HepG2 (cell line): ENCODE measurements around the gene UTP15. TPM values are rescaled to one million over a fixed set of nuclear protein-coding genes. Genes with fewer than 3 reads are reported as not detected.

Source experiments
- CC2D1A ChIP-seq: sonication (generic); formaldehyde crosslinking; IDR thresholded peaks from 2 replicates; pipeline ENCODE4 v1.8.1; 2023; ENCODE audit warnings: mild to moderate bottlenecking, missing genetic modification reagents
- FOXM1 ChIP-seq: sonication (generic); formaldehyde crosslinking; IDR thresholded peaks from 2 replicates; pipeline ENCODE4 v1.5.0; 2020; ENCODE audit warnings: missing genetic modification reagents
- HNRNPLL ChIP-seq: fragments of 200-400 bp; formaldehyde crosslinking; IDR thresholded peaks from 2 replicates; pipeline ENCODE4 v1.6.1; 2017; ENCODE audit warnings: mild to moderate bottlenecking, low read depth, low read length; ENCODE audit not compliant: poor library complexity, severe bottlenecking
- HOXD1 ChIP-seq: sonication (generic); formaldehyde crosslinking; IDR thresholded peaks from 2 replicates; pipeline ENCODE4 v1.5.0; 2020; ENCODE audit warnings: missing genetic modification reagents
- NPAS2 ChIP-seq: sonication (generic); formaldehyde crosslinking; IDR thresholded peaks from 2 replicates; pipeline ENCODE4 v1.8.0; 2022; ENCODE audit warnings: mild to moderate bottlenecking, missing genetic modification reagents, borderline replicate concordance
- SNAPC5 ChIP-seq: sonication (generic); formaldehyde crosslinking; IDR thresholded peaks from 2 replicates; pipeline ENCODE4 v1.8.1; 2023; ENCODE audit warnings: mild to moderate bottlenecking, missing genetic modification reagents, borderline replicate concordance
- SNRNP70 ChIP-seq: fragments of 200-400 bp; formaldehyde crosslinking; IDR thresholded peaks from 2 replicates; pipeline ENCODE4 v1.6.1; 2017; ENCODE audit warnings: mild to moderate bottlenecking, low read depth, low read length, moderate library complexity
- ZNF121 ChIP-seq: sonication (generic); formaldehyde crosslinking; IDR thresholded peaks from 2 replicates; pipeline ENCODE4 v1.5.0; 2020; ENCODE audit warnings: mild to moderate bottlenecking, missing genetic modification reagents
- ZNF784 ChIP-seq: sonication (generic); formaldehyde crosslinking; IDR thresholded peaks from 2 replicates; pipeline ENCODE4 v1.5.1; 2020; ENCODE audit warnings: missing genetic modification reagents, mild to moderate bottlenecking, borderline replicate concordance
- ZNF800 ChIP-seq: sonication (generic); formaldehyde crosslinking; IDR thresholded peaks from 2 replicates; pipeline ENCODE4 v1.4.0; 2020; ENCODE audit warnings: missing genetic modification reagents
- ZNF879 ChIP-seq: sonication (generic); formaldehyde crosslinking; IDR thresholded peaks from 2 replicates; pipeline ENCODE4 v1.8.1; 2023; ENCODE audit warnings: missing genetic modification reagents
- polyA plus RNA-seq, 8 experiments: library from polyadenylated mRNA; depleted of rRNA in 3 of 8; stranded (reverse) in 7 of 8; unstranded in 1 of 8; fragments of >200 nt; fragmentation: Illumina TruSeq in 4 of 8; extraction: Trizol in 4 of 8; gene quantifications; 2 replicates each; pipeline versions ENCODE4 v1.2.1 to v1.2.3, GENCODE V29; 2011 to 2016; ENCODE audit warnings: low read depth in 4 of 8, missing spikeins in 1 of 8, mixed read lengths in 1 of 8; ENCODE audit not compliant: insufficient read depth in 1 of 8
- total RNA-seq, 5 experiments: library from RNA; depleted of rRNA; stranded (reverse); fragments of >200 nt; fragmentation: Illumina TruSeq; extraction: Trizol; gene quantifications; 2 replicates each; pipeline ENCODE4 v1.2.3, GENCODE V29; 2016; ENCODE audit warnings: low read depth in 1 of 5
- TF ChIP-seq, protein P1 (sequence below): sonication (generic); formaldehyde crosslinking; IDR thresholded peaks from 2 replicates; pipeline ENCODE4 v1.9.0; 2021; ENCODE audit warnings: mild to moderate bottlenecking, missing genetic modification reagents
- TF ChIP-seq, protein P2 (sequence below): sonication (generic); formaldehyde crosslinking; IDR thresholded peaks from 2 replicates; pipeline ENCODE4 v1.4.0; 2020; ENCODE audit warnings: missing genetic modification reagents, borderline replicate concordance
- TF ChIP-seq, protein P3 (sequence below): sonication (generic); formaldehyde crosslinking; IDR thresholded peaks from 2 replicates; pipeline ENCODE4 v1.9.0; 2022; ENCODE audit warnings: low read depth, missing genetic modification reagents

Gene UTP15
- total and polyA plus RNA-seq, 2 of the 13 experiments (the other 11 are each of a cell fraction or from before 2014, with no cell fraction given) = 7.3 to 35.8 TPM

DNA sequence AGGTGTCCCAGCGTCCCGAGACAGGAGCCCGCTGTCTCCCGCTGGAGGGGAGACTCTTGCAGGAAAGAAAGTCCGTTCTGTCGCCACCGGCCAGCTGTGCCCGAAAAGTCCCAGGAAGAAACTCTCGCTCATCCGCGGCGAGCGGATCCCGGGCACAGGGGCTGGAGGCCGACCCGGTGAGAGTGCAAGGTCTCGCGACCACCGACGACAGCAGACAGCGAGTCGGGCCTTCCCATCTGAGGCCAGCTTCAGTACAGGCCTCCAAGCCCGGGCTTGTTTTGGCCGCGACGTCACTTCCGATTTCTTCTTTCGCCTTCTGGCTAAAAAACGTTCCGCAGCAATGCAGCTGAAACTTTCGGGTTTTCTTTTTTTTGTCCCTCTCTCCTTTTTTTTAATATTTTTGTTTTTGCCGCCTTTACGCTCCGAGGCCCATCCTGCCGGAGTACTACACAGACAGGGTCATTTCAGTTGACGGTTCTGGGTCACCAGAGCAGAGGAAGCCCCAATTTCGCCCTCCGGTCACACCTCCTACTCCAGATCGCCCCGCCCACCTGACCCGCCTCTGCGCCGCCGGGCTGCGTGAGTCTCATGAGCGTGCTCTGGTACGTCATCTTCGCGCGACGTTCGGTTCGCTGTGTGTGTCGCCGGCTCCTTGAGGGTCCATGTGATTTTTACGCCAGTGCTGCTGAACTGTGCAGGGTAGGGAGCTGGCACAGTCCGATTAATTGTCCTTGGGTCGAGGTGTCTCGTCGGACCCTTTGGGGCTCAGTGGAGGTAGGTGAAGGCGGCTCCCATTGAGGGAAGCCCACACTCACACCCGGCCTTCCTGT is at the start of gene UTP15, which contains the start of gene ANKRA2 (continued):
- TF ChIP-seq, protein P1, sequence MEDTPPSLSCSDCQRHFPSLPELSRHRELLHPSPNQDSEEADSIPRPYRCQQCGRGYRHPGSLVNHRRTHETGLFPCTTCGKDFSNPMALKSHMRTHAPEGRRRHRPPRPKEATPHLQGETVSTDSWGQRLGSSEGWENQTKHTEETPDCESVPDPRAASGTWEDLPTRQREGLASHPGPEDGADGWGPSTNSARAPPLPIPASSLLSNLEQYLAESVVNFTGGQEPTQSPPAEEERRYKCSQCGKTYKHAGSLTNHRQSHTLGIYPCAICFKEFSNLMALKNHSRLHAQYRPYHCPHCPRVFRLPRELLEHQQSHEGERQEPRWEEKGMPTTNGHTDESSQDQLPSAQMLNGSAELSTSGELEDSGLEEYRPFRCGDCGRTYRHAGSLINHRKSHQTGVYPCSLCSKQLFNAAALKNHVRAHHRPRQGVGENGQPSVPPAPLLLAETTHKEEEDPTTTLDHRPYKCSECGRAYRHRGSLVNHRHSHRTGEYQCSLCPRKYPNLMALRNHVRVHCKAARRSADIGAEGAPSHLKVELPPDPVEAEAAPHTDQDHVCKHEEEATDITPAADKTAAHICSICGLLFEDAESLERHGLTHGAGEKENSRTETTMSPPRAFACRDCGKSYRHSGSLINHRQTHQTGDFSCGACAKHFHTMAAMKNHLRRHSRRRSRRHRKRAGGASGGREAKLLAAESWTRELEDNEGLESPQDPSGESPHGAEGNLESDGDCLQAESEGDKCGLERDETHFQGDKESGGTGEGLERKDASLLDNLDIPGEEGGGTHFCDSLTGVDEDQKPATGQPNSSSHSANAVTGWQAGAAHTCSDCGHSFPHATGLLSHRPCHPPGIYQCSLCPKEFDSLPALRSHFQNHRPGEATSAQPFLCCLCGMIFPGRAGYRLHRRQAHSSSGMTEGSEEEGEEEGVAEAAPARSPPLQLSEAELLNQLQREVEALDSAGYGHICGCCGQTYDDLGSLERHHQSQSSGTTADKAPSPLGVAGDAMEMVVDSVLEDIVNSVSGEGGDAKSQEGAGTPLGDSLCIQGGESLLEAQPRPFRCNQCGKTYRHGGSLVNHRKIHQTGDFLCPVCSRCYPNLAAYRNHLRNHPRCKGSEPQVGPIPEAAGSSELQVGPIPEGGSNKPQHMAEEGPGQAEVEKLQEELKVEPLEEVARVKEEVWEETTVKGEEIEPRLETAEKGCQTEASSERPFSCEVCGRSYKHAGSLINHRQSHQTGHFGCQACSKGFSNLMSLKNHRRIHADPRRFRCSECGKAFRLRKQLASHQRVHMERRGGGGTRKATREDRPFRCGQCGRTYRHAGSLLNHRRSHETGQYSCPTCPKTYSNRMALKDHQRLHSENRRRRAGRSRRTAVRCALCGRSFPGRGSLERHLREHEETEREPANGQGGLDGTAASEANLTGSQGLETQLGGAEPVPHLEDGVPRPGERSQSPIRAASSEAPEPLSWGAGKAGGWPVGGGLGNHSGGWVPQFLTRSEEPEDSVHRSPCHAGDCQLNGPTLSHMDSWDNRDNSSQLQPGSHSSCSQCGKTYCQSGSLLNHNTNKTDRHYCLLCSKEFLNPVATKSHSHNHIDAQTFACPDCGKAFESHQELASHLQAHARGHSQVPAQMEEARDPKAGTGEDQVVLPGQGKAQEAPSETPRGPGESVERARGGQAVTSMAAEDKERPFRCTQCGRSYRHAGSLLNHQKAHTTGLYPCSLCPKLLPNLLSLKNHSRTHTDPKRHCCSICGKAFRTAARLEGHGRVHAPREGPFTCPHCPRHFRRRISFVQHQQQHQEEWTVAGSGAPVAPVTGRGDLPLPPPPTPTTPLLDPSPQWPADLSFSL = no peak
- TF ChIP-seq, protein P2, sequence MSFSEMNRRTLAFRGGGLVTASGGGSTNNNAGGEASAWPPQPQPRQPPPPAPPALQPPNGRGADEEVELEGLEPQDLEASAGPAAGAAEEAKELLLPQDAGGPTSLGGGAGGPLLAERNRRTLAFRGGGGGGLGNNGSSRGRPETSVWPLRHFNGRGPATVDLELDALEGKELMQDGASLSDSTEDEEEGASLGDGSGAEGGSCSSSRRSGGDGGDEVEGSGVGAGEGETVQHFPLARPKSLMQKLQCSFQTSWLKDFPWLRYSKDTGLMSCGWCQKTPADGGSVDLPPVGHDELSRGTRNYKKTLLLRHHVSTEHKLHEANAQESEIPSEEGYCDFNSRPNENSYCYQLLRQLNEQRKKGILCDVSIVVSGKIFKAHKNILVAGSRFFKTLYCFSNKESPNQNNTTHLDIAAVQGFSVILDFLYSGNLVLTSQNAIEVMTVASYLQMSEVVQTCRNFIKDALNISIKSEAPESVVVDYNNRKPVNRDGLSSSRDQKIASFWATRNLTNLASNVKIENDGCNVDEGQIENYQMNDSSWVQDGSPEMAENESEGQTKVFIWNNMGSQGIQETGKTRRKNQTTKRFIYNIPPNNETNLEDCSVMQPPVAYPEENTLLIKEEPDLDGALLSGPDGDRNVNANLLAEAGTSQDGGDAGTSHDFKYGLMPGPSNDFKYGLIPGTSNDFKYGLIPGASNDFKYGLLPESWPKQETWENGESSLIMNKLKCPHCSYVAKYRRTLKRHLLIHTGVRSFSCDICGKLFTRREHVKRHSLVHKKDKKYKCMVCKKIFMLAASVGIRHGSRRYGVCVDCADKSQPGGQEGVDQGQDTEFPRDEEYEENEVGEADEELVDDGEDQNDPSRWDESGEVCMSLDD = no peak
- TF ChIP-seq ZNF800 (CRISPR knock-in tag) (no peak), ZNF121 (no peak), FOXM1 (CRISPR knock-in tag) (no peak), NPAS2 (CRISPR knock-in tag) (no peak), HNRNPLL (peak; percentile 81), HOXD1 (CRISPR knock-in tag) (no peak), SNRNP70 (no peak), ZNF784 (no peak), CC2D1A (CRISPR knock-in tag) (no peak), ZNF879 (CRISPR knock-in tag) (no peak), SNAPC5 (CRISPR knock-in tag) (no peak)
- TF ChIP-seq, protein P3, sequence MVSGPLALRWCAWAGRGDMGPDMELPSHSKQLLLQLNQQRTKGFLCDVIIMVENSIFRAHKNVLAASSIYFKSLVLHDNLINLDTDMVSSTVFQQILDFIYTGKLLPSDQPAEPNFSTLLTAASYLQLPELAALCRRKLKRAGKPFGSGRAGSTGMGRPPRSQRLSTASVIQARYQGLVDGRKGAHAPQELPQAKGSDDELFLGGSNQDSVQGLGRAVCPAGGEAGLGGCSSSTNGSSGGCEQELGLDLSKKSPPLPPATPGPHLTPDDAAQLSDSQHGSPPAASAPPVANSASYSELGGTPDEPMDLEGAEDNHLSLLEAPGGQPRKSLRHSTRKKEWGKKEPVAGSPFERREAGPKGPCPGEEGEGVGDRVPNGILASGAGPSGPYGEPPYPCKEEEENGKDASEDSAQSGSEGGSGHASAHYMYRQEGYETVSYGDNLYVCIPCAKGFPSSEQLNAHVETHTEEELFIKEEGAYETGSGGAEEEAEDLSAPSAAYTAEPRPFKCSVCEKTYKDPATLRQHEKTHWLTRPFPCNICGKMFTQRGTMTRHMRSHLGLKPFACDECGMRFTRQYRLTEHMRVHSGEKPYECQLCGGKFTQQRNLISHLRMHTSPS = no peak
